CD14-positive monocyte (primary cell): ENCODE results near the gene ZNF81. TPM values are rescaled to one million over a fixed set of nuclear protein-coding genes. Genes with fewer than 3 reads are reported as not detected.

Experiments
- DNase-seq, 3 donors: peaks; one replicate each; pipeline ENCODE4 v3.0.0-alpha.2; 2011 to 2022
- H2AFZ ChIP-seq: 2 replicates; pipeline ENCODE4 v1.6.0; 2012; ENCODE audit warnings: mild to moderate bottlenecking, low read depth, low read length, inconsistent platforms; ENCODE audit not compliant: insufficient read depth, poor library complexity, severe bottlenecking
- H3K27ac ChIP-seq, 2 donors: 1 replicate in 1 of 2; 2 replicates in 1 of 2; pipeline ENCODE4 v1.5.1; 2012 to 2013; ENCODE audit warnings: low read length in 2 of 2, control low read depth in 1 of 2, inconsistent platforms in 1 of 2, low read depth in 1 of 2, mild to moderate bottlenecking in 1 of 2
- H3K27me3 ChIP-seq, 2 donors: one replicate each; pipeline versions ENCODE4 v1.6.0 to v1.6.1; 2011 to 2013; ENCODE audit warnings: low read length in 2 of 2; ENCODE audit not compliant: control insufficient read depth in 2 of 2, insufficient read depth in 2 of 2
- H3K36me3 ChIP-seq, 2 donors: replicated peaks in 1 of 2; 1 replicate in 1 of 2; 2 replicates in 1 of 2; pipeline versions ENCODE4 v1.5.1 to v1.6.1; 2012 to 2013; ENCODE audit warnings: low read length in 2 of 2, control low read depth in 1 of 2, inconsistent platforms in 1 of 2, mild to moderate bottlenecking in 1 of 2; ENCODE audit not compliant: insufficient read depth in 2 of 2, control insufficient read depth in 1 of 2
- H3K4me1 ChIP-seq, 2 donors: 1 replicate in 1 of 2; 2 replicates in 1 of 2; pipeline versions ENCODE4 v1.5.1 to v1.6.1; 2012 to 2013; ENCODE audit warnings: low read length in 2 of 2, control low read depth in 1 of 2, inconsistent platforms in 1 of 2, mild to moderate bottlenecking in 1 of 2, moderate library complexity in 1 of 2; ENCODE audit not compliant: insufficient read depth in 2 of 2, control insufficient read depth in 1 of 2
- H3K4me2 ChIP-seq: replicated peaks from 2 replicates; pipeline ENCODE3; 2012; ENCODE audit warnings: low read length, moderate library complexity, mild to moderate bottlenecking; ENCODE audit not compliant: poor library complexity, severe bottlenecking; ENCODE audit errors: extremely low read depth
- H3K4me3 ChIP-seq, 3 experiments: fragments of 200-600 bp in 1 of 3; sonication (generic) in 1 of 3; replicated peaks in 1 of 3; 1 replicate in 2 of 3; 2 replicates in 1 of 3; pipeline ENCODE4 v1.5.1; 2011 to 2013; ENCODE audit warnings: low read length in 3 of 3, mild to moderate bottlenecking in 3 of 3, control low read depth in 2 of 3, low read depth in 2 of 3, inconsistent platforms in 1 of 3, moderate library complexity in 1 of 3
- H3K79me2 ChIP-seq: 2 replicates; pipeline ENCODE4 v1.6.0; 2012; ENCODE audit warnings: mild to moderate bottlenecking, control low read depth, inconsistent platforms, low read length, moderate library complexity; ENCODE audit not compliant: insufficient read depth
- H3K9ac ChIP-seq: 2 replicates; pipeline ENCODE4 v1.6.0; 2017; ENCODE audit warnings: low read length, mild to moderate bottlenecking; ENCODE audit not compliant: insufficient read depth, poor library complexity, severe bottlenecking
- H3K9me3 ChIP-seq, 2 donors: replicated peaks in 1 of 2; 1 replicate in 1 of 2; 2 replicates in 1 of 2; pipeline versions ENCODE4 v1.5.1 to v1.6.1; 2012 to 2013; ENCODE audit warnings: low read length in 2 of 2, control low read depth in 1 of 2; ENCODE audit not compliant: control insufficient read depth in 1 of 2, insufficient read depth in 1 of 2
- H4K20me1 ChIP-seq: 2 replicates; pipeline ENCODE4 v1.6.0; 2012; ENCODE audit warnings: mild to moderate bottlenecking, low read length, control low read depth, moderate library complexity; ENCODE audit not compliant: insufficient read depth
- H3K27ac Mint-ChIP-seq, 7 donors: one replicate each; pipeline ENCODE4 v1.8.0; 2020; ENCODE audit warnings: mild to moderate bottlenecking in 7 of 7, mixed read lengths in 7 of 7, moderate library complexity in 6 of 7, inconsistent platforms in 2 of 7
- H3K27me3 Mint-ChIP-seq, 3 donors: one replicate each; pipeline ENCODE4 v1.8.0; 2021 to 2022; ENCODE audit warnings: low read depth in 3 of 3, mild to moderate bottlenecking in 3 of 3, mixed read lengths in 3 of 3, moderate library complexity in 3 of 3, inconsistent platforms in 1 of 3
- H3K36me3 Mint-ChIP-seq, 2 donors: one replicate each; pipeline ENCODE4 v1.8.0; 2020; ENCODE audit warnings: mixed read lengths in 2 of 2, inconsistent platforms in 1 of 2, mild to moderate bottlenecking in 1 of 2
- H3K4me1 Mint-ChIP-seq: one replicate; pipeline ENCODE4 v1.8.0; 2020; ENCODE audit warnings: mild to moderate bottlenecking, mixed read lengths
- H3K4me3 Mint-ChIP-seq, 2 donors: one replicate each; pipeline ENCODE4 v1.8.0; 2020; ENCODE audit warnings: mild to moderate bottlenecking in 2 of 2, mixed read lengths in 2 of 2, moderate library complexity in 1 of 2
- H3K9me3 Mint-ChIP-seq, 7 donors: one replicate each; pipeline ENCODE4 v1.8.0; 2020 to 2022; ENCODE audit warnings: mixed read lengths in 7 of 7, mild to moderate bottlenecking in 6 of 7, moderate library complexity in 6 of 7, inconsistent platforms in 2 of 7
- WGBS: methylation state at CpG from one replicate; pipeline ENCODE4 v1.1.5; 2013; ENCODE audit warnings: missing lambda C conversion rate; ENCODE audit not compliant: insufficient coverage; 5-methylcytosine and 5-hydroxymethylcytosine counted together
- intact Hi-C, 2 donors: fragments of 100-400 bp; cut with micrococcal nuclease; formaldehyde crosslinking; loops; one replicate each; pipeline versions ENCODE4 v1.15.0 to v1.15.1; 2023
- polyA plus RNA-seq, 3 donors: library from polyadenylated mRNA; depleted of rRNA in 1 of 3; unstranded in 2 of 3; stranded (reverse) in 1 of 3; fragments of 300-500 nt in 2 of 3; fragments of >200 nt in 1 of 3; fragmentation: Illumina TruSeq in 2 of 3; gene quantifications; 1 replicate in 2 of 3; 2 replicates in 1 of 3; pipeline ENCODE4 v1.2.3, GENCODE V29; 2012 to 2021
- TF ChIP-seq, protein P1 (sequence below): fragments of 200-600 bp; IDR thresholded peaks from one replicate; pipeline ENCODE4 v1.8.0; 2022; ENCODE audit warnings: antibody characterized with exemption, mild to moderate bottlenecking

ZNF81 gene
- polyA plus RNA-seq, 3 donors, result 1.7 to 3.4 (median 2.4) TPM

DNA sequence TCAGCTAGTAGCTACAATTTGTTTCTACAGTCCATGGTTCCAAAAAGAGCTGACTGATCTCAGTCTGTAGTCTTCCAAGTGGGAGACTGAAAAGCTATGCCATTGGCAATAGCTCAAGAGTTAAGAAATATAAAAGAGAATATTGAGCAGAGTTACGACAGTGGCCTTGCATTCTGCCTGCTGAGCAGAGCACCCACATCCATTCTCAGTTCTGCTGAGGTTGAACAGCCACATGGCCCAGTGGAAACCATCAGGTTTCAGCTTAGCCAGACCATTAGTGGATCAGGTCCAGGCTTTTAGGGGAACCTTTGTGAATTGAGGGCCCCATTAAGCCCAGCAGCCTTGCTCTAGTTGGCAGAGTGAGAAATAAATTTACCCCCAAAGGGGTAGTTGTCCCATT is 28.1 kb downstream of the ZNF81 start:
- Histone ChIP-seq H3K79me2 (no peaks in the 10 kb centered on the region), H3K27me3 (no peaks in the 10 kb centered on the region), H2AFZ (no peak overlapping the region), H3K27ac (no peak overlapping the region), H3K4me3 (no peak overlapping the region), H4K20me1 (no peaks in the 10 kb centered on the region), H3K36me3 (peaks cover 15 to 40% of the 10 kb centered on the region in 2 donors), H3K9me3 (no peaks in the 10 kb centered on the region), H3K4me1 (no peaks in the 10 kb centered on the region), H3K9ac (no peak overlapping the region), H3K4me2 (no peak overlapping the region)
- intact Hi-C loops, result no loop called here
- H3K9me3 Mint-ChIP-seq, result no peaks in the 10 kb centered on the region
- whole genome bisulfite sequencing, result 100% methylated on average over 1 of the region's 1 CpG
- peaks cover 0 to 8% (median 0%) of the 10 kb centered on the region in 3 donors for H3K27me3 Mint-ChIP-seq
- no peak overlapping the region for H3K4me3 Mint-ChIP-seq
- peaks cover 26 to 29% of the 10 kb centered on the region in 2 donors for H3K36me3 Mint-ChIP-seq
- DNase-seq, result no peak
- TF ChIP-seq, protein P1, sequence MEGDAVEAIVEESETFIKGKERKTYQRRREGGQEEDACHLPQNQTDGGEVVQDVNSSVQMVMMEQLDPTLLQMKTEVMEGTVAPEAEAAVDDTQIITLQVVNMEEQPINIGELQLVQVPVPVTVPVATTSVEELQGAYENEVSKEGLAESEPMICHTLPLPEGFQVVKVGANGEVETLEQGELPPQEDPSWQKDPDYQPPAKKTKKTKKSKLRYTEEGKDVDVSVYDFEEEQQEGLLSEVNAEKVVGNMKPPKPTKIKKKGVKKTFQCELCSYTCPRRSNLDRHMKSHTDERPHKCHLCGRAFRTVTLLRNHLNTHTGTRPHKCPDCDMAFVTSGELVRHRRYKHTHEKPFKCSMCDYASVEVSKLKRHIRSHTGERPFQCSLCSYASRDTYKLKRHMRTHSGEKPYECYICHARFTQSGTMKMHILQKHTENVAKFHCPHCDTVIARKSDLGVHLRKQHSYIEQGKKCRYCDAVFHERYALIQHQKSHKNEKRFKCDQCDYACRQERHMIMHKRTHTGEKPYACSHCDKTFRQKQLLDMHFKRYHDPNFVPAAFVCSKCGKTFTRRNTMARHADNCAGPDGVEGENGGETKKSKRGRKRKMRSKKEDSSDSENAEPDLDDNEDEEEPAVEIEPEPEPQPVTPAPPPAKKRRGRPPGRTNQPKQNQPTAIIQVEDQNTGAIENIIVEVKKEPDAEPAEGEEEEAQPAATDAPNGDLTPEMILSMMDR, result no peak
- no peaks in the 10 kb centered on the region for H3K4me1 Mint-ChIP-seq
- no peak overlapping the region for H3K27ac Mint-ChIP-seq

DNA sequence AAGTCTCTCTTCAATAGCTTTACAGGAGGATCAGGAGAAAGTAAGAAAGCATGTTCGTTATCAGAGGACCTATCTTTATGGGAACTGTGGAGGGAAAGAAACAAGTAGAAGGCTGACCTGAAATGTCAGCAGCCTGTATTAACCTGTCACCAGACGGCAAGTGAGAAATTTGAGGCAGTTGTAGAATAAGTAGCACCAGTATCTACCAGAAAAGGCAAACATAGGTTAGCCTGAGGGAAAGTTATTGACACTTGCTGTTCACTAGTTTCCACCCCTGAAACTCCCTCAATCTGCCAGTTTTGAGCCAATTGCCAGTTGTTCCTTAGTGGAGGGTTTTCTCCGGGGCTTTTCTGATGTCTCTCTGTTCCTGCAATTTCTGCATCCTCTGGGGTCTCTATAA is 36.4 kb downstream of the ZNF81 start:
- WGBS, result no CpG with 5 or more reads among the region's 3 CpGs
- Histone ChIP-seq H3K27me3 (no peaks in the 10 kb centered on the region), H3K9me3 (peaks cover 5 to 8% of the 10 kb centered on the region in 2 donors), H3K4me3 (no peak overlapping the region), H3K27ac (no peak overlapping the region), H3K36me3 (peaks cover 13 to 48% of the 10 kb centered on the region in 2 donors), H4K20me1 (no peaks in the 10 kb centered on the region), H2AFZ (no peak overlapping the region), H3K9ac (no peak overlapping the region), H3K4me1 (no peaks in the 10 kb centered on the region), H3K4me2 (no peak overlapping the region), H3K79me2 (no peaks in the 10 kb centered on the region)
- peaks cover 5 to 10% (median 7%) of the 10 kb centered on the region in 7 donors for H3K9me3 Mint-ChIP-seq
- H3K36me3 Mint-ChIP-seq, result peaks cover 27 to 32% of the 10 kb centered on the region in 2 donors
- TF ChIP-seq, protein P1, result no peak
- DNase-seq, result no peak
- H3K4me1 Mint-ChIP-seq, result no peaks in the 10 kb centered on the region
- H3K27ac Mint-ChIP-seq, result no peak overlapping the region
- H3K4me3 Mint-ChIP-seq, result no peak overlapping the region
- intact Hi-C loops, result no loop called here
- peaks cover 0 to 4% (median 0%) of the 10 kb centered on the region in 3 donors for H3K27me3 Mint-ChIP-seq
